ENCODE measurements around the gene RIN1. TPM values are rescaled to one million over a fixed set of nuclear protein-coding genes. Genes with fewer than 3 reads are reported as not detected.

RIN1 gene
- total RNA-seq, 2 experiments from 2014 or later: 1.2 to 1.6 TPM

- peaks cover 36% of the 10 kb centered on the region for H3K4me1 Mint-ChIP-seq (ENCODE audit: low read depth)
- H3K4me3 Mint-ChIP-seq: no peak overlapping the region
- peaks cover 59% of the 10 kb centered on the region for H3K36me3 Mint-ChIP-seq (ENCODE audit: low read depth)
- ChIA-PET POLR2A (no interaction called here), CTCF (no interaction called here)
- Histone ChIP-seq H3K27ac (ENCODE audit: low read depth in 1 of 2, low read length in 2 of 2) (no peak overlapping the region), H3K4me1 (ENCODE audit: insufficient read depth, low read length) (peaks cover 39% of the 10 kb centered on the region), H3K4me3 (ENCODE audit: low read length) (no peak overlapping the region), H3K9me3 (ENCODE audit: control insufficient read depth in 1 of 2, insufficient read depth in 1 of 2, low read length in 2 of 2) (no peaks in the 10 kb centered on the region), H3K36me3 (ENCODE audit: insufficient read depth, low read length) (peaks cover 55% of the 10 kb centered on the region), H3K27me3 (ENCODE audit: control insufficient read depth in 1 of 2, insufficient read depth in 2 of 2, low read length in 2 of 2) (no peaks in the 10 kb centered on the region)
- intact Hi-C loops (cut with DNase I, micrococcal nuclease): no loop called here
- DNase-seq: no peak
- ATAC-seq (ENCODE audit: poor library complexity): no peak
- no peaks in the 10 kb centered on the region for H3K9me3 Mint-ChIP-seq
- no peak for TF ChIP-seq CTCF (IDR thresholded peaks at IDR 0.05)
- no peaks in the 10 kb centered on the region for H3K27me3 Mint-ChIP-seq
- no peak overlapping the region for H3K27ac Mint-ChIP-seq
Measured at GRCh38 chr11:66339162-66339675, 3.0 kb upstream of the RIN1 start.

- DNase-seq (peak in 1 of 14 experiments; percentile 26), ATAC-seq (ENCODE audit: poor library complexity) (no peak)
- H3K27ac ChIP-seq (ENCODE audit: low read depth in 1 of 2, low read length in 2 of 2): no peak overlapping the region
- Mint-ChIP-seq H3K4me1 (ENCODE audit: low read depth) (peaks cover 29% of the 10 kb centered on the region), H3K27me3 (no peaks in the 10 kb centered on the region), H3K36me3 (ENCODE audit: low read depth) (peaks cover 55% of the 10 kb centered on the region), H3K27ac (no peak overlapping the region), H3K9me3 (no peaks in the 10 kb centered on the region), H3K4me3 (no peak overlapping the region)
- ChIA-PET CTCF (interaction anchor here (1.3 kb wide), 1 partner anchor 51 kb away, joined by 4 read pairs; no protein-coding TSS in a partner anchor), POLR2A (interaction anchor here (1.7 kb wide), 1 partner anchor 26 kb away, joined by 8 read pairs; no protein-coding TSS in a partner anchor)
- no peaks in the 10 kb centered on the region for H3K9me3 ChIP-seq (ENCODE audit: control insufficient read depth in 1 of 2, insufficient read depth in 1 of 2, low read length in 2 of 2)
- TF ChIP-seq CTCF (IDR thresholded peaks at IDR 0.05): no peak
- H3K27me3 ChIP-seq (ENCODE audit: control insufficient read depth in 1 of 2, insufficient read depth in 2 of 2, low read length in 2 of 2): no peaks in the 10 kb centered on the region
- peaks cover 55% of the 10 kb centered on the region for H3K36me3 ChIP-seq (ENCODE audit: insufficient read depth, low read length)
- intact Hi-C loops (cut with DNase I, micrococcal nuclease): no loop called here
- peaks cover 32% of the 10 kb centered on the region for H3K4me1 ChIP-seq (ENCODE audit: insufficient read depth, low read length)
- H3K4me3 ChIP-seq (ENCODE audit: low read length): no peak overlapping the region
Measured at GRCh38 chr11:66338276-66339161, 2.3 kb upstream of the RIN1 start.

- H3K9me3 Mint-ChIP-seq: no peaks in the 10 kb centered on the region
- intact Hi-C loops (cut with DNase I, micrococcal nuclease): no loop called here
- H3K4me3 Mint-ChIP-seq: peak overlapping the region; percentile 89
- H3K27me3 ChIP-seq (ENCODE audit: control insufficient read depth in 1 of 2, insufficient read depth in 2 of 2, low read length in 2 of 2): no peaks in the 10 kb centered on the region
- ATAC-seq (ENCODE audit: poor library complexity) (no peak), DNase-seq (peak in 1 of 14 experiments; percentile 24)
- H3K4me1 ChIP-seq (ENCODE audit: insufficient read depth, low read length): peaks cover 28% of the 10 kb centered on the region
- H3K27ac Mint-ChIP-seq: peak overlapping the region; percentile 49
- no peak for TF ChIP-seq CTCF (IDR thresholded peaks at IDR 0.05)
- peaks cover 50% of the 10 kb centered on the region for H3K36me3 ChIP-seq (ENCODE audit: insufficient read depth, low read length)
- H3K4me3 ChIP-seq (ENCODE audit: low read length): no peak overlapping the region
- H3K36me3 Mint-ChIP-seq (ENCODE audit: low read depth): peaks cover 44% of the 10 kb centered on the region
- POLR2A ChIA-PET: interaction anchor here (1.1 to 3.0 kb wide), 4 partner anchors 8 to 292 kb away, joined by 3 to 16 read pairs (median 9); partner anchors contain the start of gene BRMS1
- H3K9me3 ChIP-seq (ENCODE audit: control insufficient read depth in 1 of 2, insufficient read depth in 1 of 2, low read length in 2 of 2): no peaks in the 10 kb centered on the region
- H3K27ac ChIP-seq (ENCODE audit: low read depth in 1 of 2, low read length in 2 of 2): no peak overlapping the region
- no peaks in the 10 kb centered on the region for H3K27me3 Mint-ChIP-seq
- CTCF ChIA-PET: interaction anchor here (1.3 kb wide), 1 partner anchor 52 kb away, joined by 4 read pairs; no protein-coding TSS in a partner anchor
- H3K4me1 Mint-ChIP-seq (ENCODE audit: low read depth): peaks cover 19% of the 10 kb centered on the region
Measured at GRCh38 chr11:66337103-66337899, 1.1 kb upstream of the RIN1 start.
